AG04450 (cell line): ENCODE results near the gene ME2. TPM values are rescaled to one million over a fixed set of nuclear protein-coding genes. Genes with fewer than 3 reads are reported as not detected.

Source experiments
- CTCF ChIA-PET: fragments of 300-600, 350-600 bp; formaldehyde crosslinking; extraction: SDS; loops from one replicate; lab custom pipeline; 2022; ENCODE audit warnings: antibody characterized with exemption, inconsistent platforms; lab: Charles Lee
- POLR2A ChIA-PET: fragments of 350-600 bp; formaldehyde crosslinking; extraction: SDS; loops from one replicate; lab custom pipeline; 2021; ENCODE audit warnings: antibody characterized with exemption, inconsistent platforms; lab: Yijun Ruan, JAX
- DNase-seq: peaks from one replicate; pipeline ENCODE4 v3.0.0-alpha.2; 2011; ENCODE audit warnings: low read depth, low spot score
- H3K27ac ChIP-seq: one replicate; pipeline ENCODE4 v1.5.1; 2012; ENCODE audit warnings: low read depth, low read length, control low read depth
- H3K27me3 ChIP-seq: one replicate; pipeline ENCODE4 v1.6.0; 2012; ENCODE audit warnings: low read length; ENCODE audit not compliant: control insufficient read depth, insufficient read depth
- H3K4me3 ChIP-seq: 2 replicates; pipeline ENCODE4 v1.5.1; 2011; ENCODE audit warnings: mild to moderate bottlenecking, low read depth, low read length, control low read depth
- H3K9me3 ChIP-seq: 2 replicates; pipeline ENCODE4 v1.5.1; 2012; ENCODE audit warnings: low read length; ENCODE audit not compliant: control insufficient read depth, insufficient read depth
- polyA plus RNA-seq: library from polyadenylated mRNA; depleted of rRNA; stranded (reverse); fragments of >200 nt; gene quantifications from 2 replicates; pipeline ENCODE4 v1.2.3, GENCODE V29; 2011
- TF ChIP-seq, protein P1 (sequence below): IDR thresholded peaks from 2 replicates; pipeline ENCODE4 v1.5.1; 2011; ENCODE audit warnings: low read depth, low read length, control low read depth, inconsistent platforms

Gene ME2
- polyA plus RNA-seq, 1 experiment, result 51.3 TPM

DNA sequence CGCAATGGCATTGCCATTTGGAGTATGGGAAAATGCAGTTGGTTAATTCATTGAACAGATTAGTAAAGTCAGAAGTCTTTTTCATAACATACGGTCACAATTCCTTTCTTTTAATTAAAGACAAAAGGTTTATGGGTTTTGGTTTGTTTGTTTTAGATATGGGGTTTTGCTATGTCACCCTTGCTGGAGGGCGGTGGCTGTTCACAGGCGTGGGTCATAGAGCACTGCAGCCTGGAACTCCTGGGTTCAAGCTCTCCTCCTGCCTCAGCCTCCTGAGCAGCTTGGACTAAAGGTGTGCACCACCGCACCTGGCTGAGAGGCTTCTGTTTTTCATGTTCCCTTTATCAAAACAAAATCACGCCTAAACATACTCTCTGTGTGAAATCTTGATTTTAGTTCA, 70.3 kb downstream of the ME2 start:
- H3K27ac ChIP-seq, result no peak overlapping the region
- H3K27me3 ChIP-seq, result no peaks in the 10 kb centered on the region
- TF ChIP-seq, protein P1, sequence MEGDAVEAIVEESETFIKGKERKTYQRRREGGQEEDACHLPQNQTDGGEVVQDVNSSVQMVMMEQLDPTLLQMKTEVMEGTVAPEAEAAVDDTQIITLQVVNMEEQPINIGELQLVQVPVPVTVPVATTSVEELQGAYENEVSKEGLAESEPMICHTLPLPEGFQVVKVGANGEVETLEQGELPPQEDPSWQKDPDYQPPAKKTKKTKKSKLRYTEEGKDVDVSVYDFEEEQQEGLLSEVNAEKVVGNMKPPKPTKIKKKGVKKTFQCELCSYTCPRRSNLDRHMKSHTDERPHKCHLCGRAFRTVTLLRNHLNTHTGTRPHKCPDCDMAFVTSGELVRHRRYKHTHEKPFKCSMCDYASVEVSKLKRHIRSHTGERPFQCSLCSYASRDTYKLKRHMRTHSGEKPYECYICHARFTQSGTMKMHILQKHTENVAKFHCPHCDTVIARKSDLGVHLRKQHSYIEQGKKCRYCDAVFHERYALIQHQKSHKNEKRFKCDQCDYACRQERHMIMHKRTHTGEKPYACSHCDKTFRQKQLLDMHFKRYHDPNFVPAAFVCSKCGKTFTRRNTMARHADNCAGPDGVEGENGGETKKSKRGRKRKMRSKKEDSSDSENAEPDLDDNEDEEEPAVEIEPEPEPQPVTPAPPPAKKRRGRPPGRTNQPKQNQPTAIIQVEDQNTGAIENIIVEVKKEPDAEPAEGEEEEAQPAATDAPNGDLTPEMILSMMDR, result no peak
- no peak for DNase-seq
- H3K9me3 ChIP-seq, result no peaks in the 10 kb centered on the region
- ChIA-PET CTCF (no interaction called here), POLR2A (no interaction called here)
- no peak overlapping the region for H3K4me3 ChIP-seq

DNA sequence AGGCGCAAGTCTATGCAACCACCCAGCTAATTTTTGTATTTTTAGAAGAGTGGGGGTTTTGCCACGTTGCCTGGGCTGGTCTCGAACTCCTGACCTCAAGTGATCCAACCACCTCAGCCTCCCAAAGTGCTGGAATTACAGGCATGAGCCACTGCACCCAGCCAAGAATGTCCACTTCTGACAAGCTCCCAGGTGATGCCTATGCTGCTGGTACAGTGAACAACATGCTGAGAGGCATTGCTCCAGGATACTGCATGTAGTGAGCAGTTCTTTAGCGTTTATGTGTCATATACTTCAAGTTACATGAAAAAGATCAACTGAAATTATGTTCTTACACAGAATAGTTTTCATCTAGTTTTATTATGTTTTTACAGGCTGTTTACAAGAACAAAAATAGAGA, 71.7 kb downstream of the ME2 start:
- H3K4me3 ChIP-seq, result no peak overlapping the region
- H3K27ac ChIP-seq, result no peak overlapping the region
- H3K27me3 ChIP-seq, result no peaks in the 10 kb centered on the region
- POLR2A ChIA-PET, result no interaction called here
- no peak for DNase-seq
- no peaks in the 10 kb centered on the region for H3K9me3 ChIP-seq
- CTCF ChIA-PET, result interaction anchor here (1.0 kb wide), 1 partner anchor 14 kb away, joined by 3 read pairs; no protein-coding TSS in a partner anchor
- TF ChIP-seq, protein P1, result no peak

DNA sequence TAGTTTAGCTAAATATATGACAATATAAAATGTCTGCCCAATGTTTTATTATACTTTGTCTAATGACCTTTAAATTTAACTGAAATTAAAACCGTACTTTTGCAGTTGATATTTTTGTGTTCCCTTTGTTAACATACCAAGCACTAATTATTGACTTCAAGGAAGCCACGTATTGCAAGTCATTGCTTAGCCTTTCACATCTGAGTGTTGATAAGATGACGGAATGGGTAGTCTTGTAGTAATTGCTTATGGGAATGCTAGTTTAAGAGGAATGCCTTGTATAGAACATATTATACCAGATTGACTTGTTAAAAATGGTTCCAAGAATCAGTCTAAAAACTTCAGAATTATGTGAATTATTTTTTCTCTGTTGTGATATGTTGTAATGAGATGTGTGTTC, 74.9 kb downstream of the ME2 start:
- Histone ChIP-seq H3K9me3 (no peaks in the 10 kb centered on the region), H3K27me3 (no peaks in the 10 kb centered on the region), H3K27ac (no peak overlapping the region), H3K4me3 (no peak overlapping the region)
- no peak for DNase-seq
- ChIA-PET CTCF (interaction anchor here (0.6 kb wide), 1 partner anchor 97 kb away, joined by 3 read pairs; no protein-coding TSS in a partner anchor), POLR2A (no interaction called here)
- TF ChIP-seq, protein P1, result no peak

DNA sequence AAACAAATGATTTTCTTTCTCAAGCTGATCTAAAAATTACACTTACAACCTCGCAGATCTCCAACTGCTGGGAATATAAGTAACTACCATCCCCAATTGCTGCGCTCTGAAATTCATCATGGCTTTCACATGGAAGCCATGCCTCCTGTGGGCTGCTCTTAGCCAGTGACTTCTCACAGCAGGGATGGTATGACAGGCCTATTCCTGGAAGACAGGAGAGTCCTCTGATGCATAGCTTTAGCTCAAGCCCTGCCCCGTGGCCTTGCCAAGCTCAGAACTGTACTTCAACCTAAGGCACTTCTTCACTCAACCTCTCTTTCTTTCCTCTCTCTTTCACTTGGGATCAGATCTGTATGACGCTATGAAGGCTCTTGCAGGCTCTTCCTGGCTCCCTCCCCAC, 76.3 kb downstream of the ME2 start:
- POLR2A ChIA-PET, result no interaction called here
- TF ChIP-seq, protein P1, result no peak
- Histone ChIP-seq H3K9me3 (no peaks in the 10 kb centered on the region), H3K27ac (no peak overlapping the region), H3K27me3 (no peaks in the 10 kb centered on the region), H3K4me3 (no peak overlapping the region)
- CTCF ChIA-PET, result interaction anchor here (1.2 kb wide), 1 partner anchor 135 kb away, joined by 4 read pairs; no protein-coding TSS in a partner anchor
- DNase-seq, result no peak

DNA sequence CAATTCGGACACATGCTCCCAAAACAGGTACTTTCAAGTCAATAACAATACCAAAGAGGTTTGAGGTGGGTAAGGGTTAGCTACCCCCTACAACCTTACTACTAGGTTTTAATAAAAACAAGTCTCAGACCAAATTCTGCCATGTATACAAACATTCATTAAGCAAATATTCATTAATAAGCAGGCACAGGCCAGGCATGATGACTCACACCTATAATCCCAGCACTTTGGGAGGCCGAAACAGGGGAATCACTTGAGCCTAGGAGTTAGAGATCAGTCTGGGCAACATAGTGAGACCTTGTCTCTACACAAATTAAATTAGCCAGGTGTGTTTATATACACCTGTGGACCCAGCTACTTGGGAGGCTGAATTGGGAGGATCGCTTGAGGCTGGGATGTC, 77.2 kb downstream of the ME2 start:
- Histone ChIP-seq H3K4me3 (no peak overlapping the region), H3K27me3 (no peaks in the 10 kb centered on the region), H3K9me3 (no peaks in the 10 kb centered on the region), H3K27ac (no peak overlapping the region)
- TF ChIP-seq, protein P1, result no peak
- POLR2A ChIA-PET, result no interaction called here
- CTCF ChIA-PET, result interaction anchor here (1.2 kb wide), 1 partner anchor 136 kb away, joined by 4 read pairs; no protein-coding TSS in a partner anchor
- DNase-seq, result no peak
